B cell (primary cell): Measurements from ENCODE around the gene ZFAND6. TPM values are rescaled to one million over a fixed set of nuclear protein-coding genes. Genes with fewer than 3 reads are reported as not detected.
A peak's percentile ranks its signal among the peaks of the same experiment; 100 is the strongest.

Source experiments
- ATAC-seq: fragments of 200-7000 bp; cut with Tn5 transposase; one replicate; pipeline ENCODE4 v1.10.0; 2021; ENCODE audit warnings: low read depth, mild to moderate bottlenecking, moderate number of reproducible peaks, moderate library complexity
- CTCF ChIA-PET: fragments of 350-600 bp; sonication (Branson Sonifier 250); formaldehyde crosslinking; loops from one replicate; lab custom pipeline; 2021; ENCODE audit warnings: antibody characterized with exemption, inconsistent platforms; lab: Charles Lee
- POLR2A ChIA-PET: fragments of 350-600 bp; sonication (Branson Sonifier 250); formaldehyde crosslinking; loops from one replicate; lab custom pipeline; 2021; ENCODE audit warnings: antibody characterized with exemption; lab: Charles Lee
- DNase-seq: peaks from one replicate; pipeline ENCODE4 v3.0.0; 2013
- H2AFZ ChIP-seq: 2 replicates; pipeline ENCODE4 v1.6.1; 2012; ENCODE audit warnings: mild to moderate bottlenecking, low read depth, low read length; ENCODE audit not compliant: insufficient read depth, poor library complexity, severe bottlenecking
- H3K27ac ChIP-seq, 2 donors: 1 replicate in 1 of 2; 2 replicates in 1 of 2; pipeline ENCODE4 v1.5.1; 2012 to 2013; ENCODE audit warnings: low read length in 2 of 2, mild to moderate bottlenecking in 2 of 2, moderate library complexity in 1 of 2
- H3K27me3 ChIP-seq, 4 experiments: fragments of 200-600 bp in 1 of 4; sonication (generic) in 1 of 4; replicated peaks in 1 of 4; 1 replicate in 2 of 4; 2 replicates in 2 of 4; pipeline versions ENCODE4 v1.6.1 to v1.7.0; 2013 to 2016; ENCODE audit warnings: low read length in 3 of 4, mild to moderate bottlenecking in 2 of 4, mixed read lengths in 1 of 4, moderate library complexity in 1 of 4; ENCODE audit not compliant: insufficient read depth in 4 of 4, control insufficient read depth in 3 of 4; ENCODE audit errors: control extremely low read depth in 1 of 4
- H3K36me3 ChIP-seq, 2 experiments: replicated peaks in 1 of 2; 1 replicate in 1 of 2; 2 replicates in 1 of 2; pipeline versions ENCODE4 v1.6.1 to v1.7.1; 2013; ENCODE audit warnings: low read length in 1 of 2; ENCODE audit not compliant: insufficient read depth in 2 of 2, control insufficient read depth in 1 of 2; ENCODE audit errors: control extremely low read depth in 1 of 2, extremely low read depth in 1 of 2
- H3K4me1 ChIP-seq, 2 donors: fragments of 200-600 bp in 1 of 2; sonication (generic) in 1 of 2; 1 replicate in 1 of 2; 2 replicates in 1 of 2; pipeline versions ENCODE4 v1.5.1 to v1.6.1; 2013 to 2017; ENCODE audit warnings: low read length in 2 of 2; ENCODE audit not compliant: control insufficient read depth in 2 of 2, insufficient read depth in 2 of 2
- H3K4me2 ChIP-seq: replicated peaks from 2 replicates; pipeline ENCODE3; 2012; ENCODE audit warnings: mild to moderate bottlenecking, low read depth, low read length; ENCODE audit not compliant: poor library complexity, severe bottlenecking
- H3K4me3 ChIP-seq, 5 experiments: fragments of 200-600 bp in 1 of 5; sonication (generic) in 1 of 5; 1 replicate in 3 of 5; 2 replicates in 2 of 5; pipeline versions ENCODE4 v1.5.1 to v1.7.0; 2011 to 2016; ENCODE audit warnings: low read length in 4 of 5, mild to moderate bottlenecking in 4 of 5, low read depth in 2 of 5, control low read depth in 1 of 5, moderate library complexity in 1 of 5; ENCODE audit not compliant: insufficient read depth in 1 of 5; ENCODE audit errors: control extremely low read depth in 1 of 5, extremely low read depth in 1 of 5
- H3K79me2 ChIP-seq: fragments of 200-600 bp; sonication (generic); one replicate; pipeline ENCODE4 v1.6.0; 2016; ENCODE audit warnings: low read length; ENCODE audit not compliant: control insufficient read depth, insufficient read depth
- H3K9ac ChIP-seq: fragments of 200-600 bp; sonication (generic); 2 replicates; pipeline ENCODE4 v1.6.1; 2017; ENCODE audit warnings: mild to moderate bottlenecking, low read length, moderate library complexity
- H3K9me3 ChIP-seq, 3 donors: one replicate each; pipeline versions ENCODE4 v1.6.1 to v1.7.1; 2013; ENCODE audit warnings: low read length in 2 of 3; ENCODE audit not compliant: control insufficient read depth in 2 of 3, insufficient read depth in 1 of 3; ENCODE audit errors: control extremely low read depth in 1 of 3
- H4K20me1 ChIP-seq: 2 replicates; pipeline ENCODE4 v1.6.0; 2012; ENCODE audit warnings: mild to moderate bottlenecking, low read length; ENCODE audit not compliant: insufficient read depth, control insufficient read depth, poor library complexity, severe bottlenecking
- H3K27ac Mint-ChIP-seq: one replicate; pipeline ENCODE4 v1.8.0; 2021; ENCODE audit warnings: mixed read lengths
- H3K27me3 Mint-ChIP-seq: one replicate; pipeline ENCODE4 v1.8.0; 2021; ENCODE audit warnings: mixed read lengths
- H3K4me1 Mint-ChIP-seq: one replicate; pipeline ENCODE4 v1.8.0; 2021; ENCODE audit warnings: mixed read lengths
- H3K4me3 Mint-ChIP-seq: one replicate; pipeline ENCODE4 v1.8.0; 2021; ENCODE audit warnings: mixed read lengths
- H3K9me3 Mint-ChIP-seq: one replicate; pipeline ENCODE4 v1.8.0; 2022; ENCODE audit warnings: mixed read lengths; ENCODE audit not compliant: insufficient read depth
- CTCF ChIP-seq: fragments of 200-600 bp; IDR thresholded peaks from one replicate; pipeline ENCODE4 v1.8.0; 2022; ENCODE audit warnings: antibody characterized with exemption, mild to moderate bottlenecking
- EZH2 ChIP-seq: IDR thresholded peaks from 2 replicates; pipeline ENCODE4 v1.6.1; 2012; ENCODE audit warnings: borderline replicate concordance, low read depth, mild to moderate bottlenecking, moderate library complexity, low read length; ENCODE audit not compliant: insufficient read depth, poor library complexity, severe bottlenecking
- WGBS: methylation state at CpG from one replicate; pipeline ENCODE4 v1.1.5; 2013; ENCODE audit warnings: missing lambda C conversion rate; ENCODE audit not compliant: insufficient coverage; 5-methylcytosine and 5-hydroxymethylcytosine counted together
- intact Hi-C: fragments of 100-400 bp; cut with micrococcal nuclease; formaldehyde crosslinking; loops from one replicate; pipeline ENCODE4 v1.10.0; 2022
- polyA plus RNA-seq: library from polyadenylated mRNA; depleted of rRNA; stranded (reverse); fragments of >200 nt; gene quantifications from 2 replicates; pipeline ENCODE4 v1.2.3, GENCODE V29; 2012
- total RNA-seq, 2 donors: library from RNA; stranded (reverse); fragments of 120-200 nt in 1 of 2; gene quantifications; 1 replicate in 1 of 2; 2 replicates in 1 of 2; pipeline versions ENCODE4 v1.2.3 to v1.2.4, GENCODE V29; 2013 to 2022

The ZFAND6 gene
- total and polyA plus RNA-seq, 2 donors (not counting 1 experiment from before 2014, with no cell fraction given): 60.6 to 144 TPM

- H2AFZ ChIP-seq: no peak overlapping the region
- H3K9me3 ChIP-seq: peaks cover 0 to 9% (median 0%) of the 10 kb centered on the region in 3 donors
- 74% methylated on average over 4 of the region's 8 CpGs for WGBS
- H3K9ac ChIP-seq: no peak overlapping the region
- no peak overlapping the region for H3K4me2 ChIP-seq
- ChIA-PET CTCF (no interaction called here), POLR2A (no interaction called here)
- peaks cover 63% of the 10 kb centered on the region for H3K4me1 Mint-ChIP-seq
- TF ChIP-seq CTCF (no peak), EZH2 (no peak)
- H3K9me3 Mint-ChIP-seq: no peaks in the 10 kb centered on the region
- DNase-seq (no peak), ATAC-seq (no peak)
- peaks cover 59% of the 10 kb centered on the region for H4K20me1 ChIP-seq
- H3K4me1 ChIP-seq: peaks cover 14 to 30% of the 10 kb centered on the region in 2 donors
- no peaks in the 10 kb centered on the region for H3K36me3 ChIP-seq
- no peak overlapping the region for H3K4me3 ChIP-seq
- intact Hi-C loops: loop anchor here (2.0 kb wide), 1 partner anchor 14 kb away; no protein-coding TSS in a partner anchor
- H3K27ac Mint-ChIP-seq: peak overlapping the region; percentile 32
- no peak overlapping the region for H3K4me3 Mint-ChIP-seq
- peaks cover 98% of the 10 kb centered on the region for H3K79me2 ChIP-seq
- H3K27ac ChIP-seq: peak overlapping the region in 1 of 2 donors; percentile 21
- no peaks in the 10 kb centered on the region for H3K27me3 ChIP-seq
- H3K27me3 Mint-ChIP-seq: no peaks in the 10 kb centered on the region
Measured at GRCh38 chr15:80076321-80077318, 17.1 kb downstream of the ZFAND6 start.

GRCh38 chr15:80081390-80081789 is 21.9 kb downstream of the ZFAND6 start:
- TF ChIP-seq EZH2 (no peak), CTCF (no peak)
- Mint-ChIP-seq H3K4me1 (peaks cover 51% of the 10 kb centered on the region), H3K27me3 (no peaks in the 10 kb centered on the region), H3K9me3 (no peaks in the 10 kb centered on the region), H3K27ac (peak overlapping the region; percentile 3), H3K4me3 (no peak overlapping the region)
- Histone ChIP-seq H3K9me3 (peaks cover 0 to 9% (median 0%) of the 10 kb centered on the region in 3 donors), H2AFZ (no peak overlapping the region), H3K4me3 (no peak overlapping the region), H3K4me2 (peak overlapping the region; percentile 42), H3K27ac (peak overlapping the region; percentile 26 to 57), H3K27me3 (no peaks in the 10 kb centered on the region), H3K79me2 (peaks cover 96% of the 10 kb centered on the region), H3K9ac (no peak overlapping the region), H3K36me3 (no peaks in the 10 kb centered on the region), H3K4me1 (peaks cover 9 to 13% of the 10 kb centered on the region in 2 donors), H4K20me1 (peaks cover 71% of the 10 kb centered on the region)
- ATAC-seq: peak; percentile 89
- peak; percentile 58 for DNase-seq
- 52% methylated on average over 2 of the region's 2 CpGs for WGBS
- CTCF ChIA-PET: interaction anchor here (1.0 to 2.2 kb wide), 5 partner anchors 9 to 700 kb away, joined by 3 to 10 read pairs (median 5); no protein-coding TSS in a partner anchor
- intact Hi-C loops: no loop called here
- POLR2A ChIA-PET: no interaction called here
